Activated T-helper 2 cell treated with anti-CD3 and anti-CD28 coated beads, Interferon-gamma antibody, Interleukin-2, Interleukin-4, amounts not matched to agents 10 μg/mL and 5 μg/mL and 100 μg/mL, durations not matched to agents 14 hours and 24 hours and 36 hours (primary cell): ENCODE data around the gene CATSPER3. TPM values are rescaled to one million over a fixed set of nuclear protein-coding genes. Genes with fewer than 3 reads are reported as not detected.

Experiments used
- DNase-seq: peaks from one replicate; pipeline ENCODE4 v3.0.0; 2021; ENCODE audit warnings: low spot score
- H3K27ac Mint-ChIP-seq: one replicate; pipeline ENCODE4 v1.8.0; 2021; ENCODE audit warnings: mixed read lengths
- H3K27me3 Mint-ChIP-seq: one replicate; pipeline ENCODE4 v1.8.0; 2021; ENCODE audit warnings: low read depth, mixed read lengths
- H3K36me3 Mint-ChIP-seq: one replicate; pipeline ENCODE4 v1.8.0; 2021; ENCODE audit warnings: low read depth, mixed read lengths
- H3K4me1 Mint-ChIP-seq: one replicate; pipeline ENCODE4 v1.8.0; 2021; ENCODE audit warnings: low read depth, mixed read lengths
- H3K4me3 Mint-ChIP-seq: one replicate; pipeline ENCODE4 v1.8.0; 2021; ENCODE audit warnings: low read depth, mild to moderate bottlenecking, moderate library complexity, mixed read lengths
- H3K9me3 Mint-ChIP-seq: one replicate; pipeline ENCODE4 v1.8.0; 2021; ENCODE audit warnings: mixed read lengths
- intact Hi-C: fragments of 100-400 bp; cut with micrococcal nuclease; formaldehyde crosslinking; loops from one replicate; pipeline ENCODE4 v1.15.1; 2023
- total RNA-seq: library from RNA; stranded (reverse); gene quantifications from 2 replicates; pipeline ENCODE4 v1.2.3, GENCODE V29; 2022

Gene CATSPER3
- total RNA-seq, 1 donor from 2014 or later: 0.34 TPM

DNA sequence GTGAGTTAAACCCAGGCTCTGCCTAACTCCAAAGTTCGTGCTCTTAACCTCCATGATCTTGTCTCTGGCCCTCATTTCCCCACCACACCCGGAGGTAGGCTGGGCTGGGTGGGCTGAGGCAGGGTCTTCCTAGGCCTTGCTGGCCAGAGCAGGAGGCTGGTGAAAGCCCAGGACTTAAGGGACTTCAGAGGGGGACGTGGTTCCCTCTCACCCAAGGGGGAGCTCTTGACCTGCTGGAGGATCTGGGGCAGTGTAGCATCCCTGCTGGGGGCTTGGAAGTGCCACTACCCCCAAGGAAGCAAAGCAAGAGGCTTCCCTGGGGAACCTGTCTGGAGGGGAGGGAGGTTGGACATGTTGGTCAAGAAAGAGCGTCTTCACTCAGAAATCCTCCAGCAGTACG, 51.6 kb downstream of the CATSPER3 start:
- intact Hi-C loops: no loop called here
- Mint-ChIP-seq H3K36me3 (no peaks in the 10 kb centered on the region), H3K4me3 (no peak overlapping the region), H3K4me1 (no peaks in the 10 kb centered on the region), H3K9me3 (no peaks in the 10 kb centered on the region), H3K27me3 (peaks cover 20% of the 10 kb centered on the region), H3K27ac (no peak overlapping the region)
- no peak for DNase-seq

DNA sequence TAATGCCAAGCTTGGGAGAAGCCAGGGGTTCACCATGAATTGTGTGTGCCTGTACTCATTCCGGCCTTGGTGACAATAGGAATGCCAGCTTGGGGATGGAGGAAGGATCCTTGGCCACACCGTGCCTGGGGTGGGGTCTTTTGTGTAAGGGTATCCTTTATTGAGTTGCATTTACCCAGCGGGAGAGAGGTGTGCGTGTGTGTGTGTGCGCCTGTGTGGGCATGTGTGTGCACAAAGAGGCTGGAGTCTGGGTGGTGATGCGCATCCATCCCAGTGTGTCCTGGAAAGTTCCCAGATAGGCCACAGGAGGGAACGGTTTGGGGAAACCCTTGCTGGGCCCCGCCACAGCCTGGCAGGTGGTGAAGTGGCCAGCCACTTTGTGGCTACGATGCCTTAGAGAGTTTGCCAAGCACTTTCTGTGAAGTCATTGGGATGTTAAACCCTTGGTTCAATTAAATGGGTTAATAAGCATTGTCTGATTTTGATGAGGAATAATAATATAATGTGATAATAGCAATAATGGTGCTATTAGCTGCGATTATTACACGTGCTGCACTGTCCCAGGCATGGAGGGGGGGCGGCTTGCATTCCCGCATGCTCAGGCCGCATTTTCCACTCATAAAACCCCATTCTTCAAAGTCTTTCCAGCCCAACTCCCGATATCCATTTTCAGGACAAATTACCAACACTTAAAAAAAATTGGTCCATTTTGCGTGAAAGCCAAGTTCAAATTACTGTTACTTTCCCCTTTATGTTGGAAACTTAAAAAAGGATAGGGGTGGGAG, 52.6 kb downstream of the CATSPER3 start:
- no peak for DNase-seq
- intact Hi-C loops: no loop called here

DNA sequence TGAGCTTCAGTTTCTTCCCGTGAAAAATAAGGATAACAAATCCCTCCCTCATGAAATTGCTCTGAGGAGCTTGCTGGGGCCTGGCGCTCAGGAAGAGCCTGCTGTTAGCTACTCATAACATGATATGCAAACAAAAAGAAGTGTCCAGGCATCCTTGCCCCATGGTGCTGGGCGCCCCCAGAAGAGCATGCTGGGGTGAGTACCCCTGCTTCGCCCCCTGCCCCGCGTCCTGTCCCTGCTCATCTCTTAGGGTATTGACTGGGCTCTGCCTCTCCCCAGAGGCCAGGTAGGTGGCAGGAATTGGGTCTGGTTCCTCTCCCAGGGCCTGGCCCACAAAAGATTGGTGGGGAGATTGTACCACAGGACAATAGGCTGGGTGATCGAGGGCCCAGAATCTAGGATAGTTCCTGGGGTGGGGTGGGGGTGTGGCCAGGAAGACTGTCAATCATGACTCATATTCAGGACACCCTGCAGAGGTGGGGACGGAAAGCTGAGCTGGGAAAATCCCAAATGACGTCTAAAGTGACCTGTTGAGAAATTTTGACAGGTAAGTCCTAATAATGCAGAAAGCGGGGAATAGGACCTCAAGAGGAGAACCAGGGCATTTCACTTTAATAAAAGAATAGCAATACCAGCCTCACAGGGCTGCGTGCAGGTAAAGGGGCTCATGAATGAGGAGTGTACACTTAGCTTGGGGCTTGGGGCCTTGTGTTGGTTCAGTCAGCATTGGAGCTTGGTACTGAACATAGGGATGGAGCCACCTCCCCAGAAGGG, 57.4 kb downstream of the CATSPER3 start:
- Mint-ChIP-seq H3K27me3 (peaks cover 49% of the 10 kb centered on the region), H3K4me3 (no peak overlapping the region)
- intact Hi-C loops: loop anchor here (5.0 kb wide), 1 partner anchor 522 kb away; no protein-coding TSS in a partner anchor

More for the DNA sequence above, 52.6 kb downstream of the CATSPER3 start:
- H3K27ac Mint-ChIP-seq: no peak overlapping the region
- H3K4me1 Mint-ChIP-seq: no peaks in the 10 kb centered on the region
- H3K36me3 Mint-ChIP-seq: no peaks in the 10 kb centered on the region
- H3K9me3 Mint-ChIP-seq: no peaks in the 10 kb centered on the region
- H3K27me3 Mint-ChIP-seq: peaks cover 23% of the 10 kb centered on the region
- no peak overlapping the region for H3K4me3 Mint-ChIP-seq

DNA sequence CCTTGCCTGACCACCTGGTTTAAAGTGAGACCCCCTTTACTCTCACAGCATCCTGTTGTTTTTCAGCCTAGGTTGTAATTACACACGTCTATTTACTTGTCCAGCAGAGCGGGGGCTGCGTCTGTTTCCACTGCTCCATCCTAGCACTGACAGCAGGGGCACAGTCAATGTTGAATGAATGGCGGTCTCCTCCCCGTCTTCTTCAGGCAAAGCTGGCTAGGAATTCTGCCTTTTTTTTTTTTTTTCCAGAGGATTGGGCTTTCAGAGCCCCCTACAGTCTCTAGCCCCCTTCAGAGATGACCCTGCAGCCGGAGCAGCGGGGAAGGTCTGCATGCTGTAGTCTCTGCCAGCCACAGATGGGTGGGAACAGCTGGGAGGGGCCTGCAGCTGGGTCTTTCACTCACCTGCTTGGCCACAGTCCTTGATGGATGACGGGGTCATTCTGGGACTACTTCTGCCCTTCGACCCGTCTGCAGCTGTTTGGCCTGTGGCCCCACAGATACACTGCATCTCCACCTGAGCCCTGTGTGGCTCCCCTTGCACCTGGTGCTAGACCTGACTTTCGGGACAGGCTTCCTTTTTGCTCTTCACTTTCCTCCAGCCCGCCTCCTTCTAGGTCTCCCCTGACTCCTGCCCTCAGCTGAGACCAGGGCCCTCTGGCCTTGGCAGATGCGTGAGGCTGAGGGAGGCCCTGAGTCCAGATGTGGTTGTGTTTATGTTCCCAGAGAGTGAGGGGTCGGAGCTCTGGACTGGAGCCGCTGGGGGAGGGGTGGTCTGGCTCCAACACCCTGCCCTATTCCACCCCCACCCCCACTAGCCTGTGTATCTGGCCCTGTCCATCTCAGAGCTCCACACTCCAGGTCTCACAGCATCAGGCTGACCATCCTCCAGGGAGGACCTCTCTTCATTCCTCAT, 58.3 kb downstream of the CATSPER3 start:
- Mint-ChIP-seq H3K27ac (no peak overlapping the region), H3K9me3 (peaks cover 7% of the 10 kb centered on the region), H3K27me3 (peaks cover 53% of the 10 kb centered on the region), H3K36me3 (peaks cover 9% of the 10 kb centered on the region), H3K4me1 (peaks cover 10% of the 10 kb centered on the region), H3K4me3 (no peak overlapping the region)
- intact Hi-C loops: loop anchor here (2.0 to 5.0 kb wide), 2 partner anchors 15 to 521 kb away; no protein-coding TSS in a partner anchor
- DNase-seq: no peak

More for the DNA sequence above, 57.4 kb downstream of the CATSPER3 start:
- no peak for DNase-seq
- peaks cover 9% of the 10 kb centered on the region for H3K36me3 Mint-ChIP-seq
- peaks cover 5% of the 10 kb centered on the region for H3K4me1 Mint-ChIP-seq
- no peak overlapping the region for H3K27ac Mint-ChIP-seq
- peaks cover 7% of the 10 kb centered on the region for H3K9me3 Mint-ChIP-seq

DNA sequence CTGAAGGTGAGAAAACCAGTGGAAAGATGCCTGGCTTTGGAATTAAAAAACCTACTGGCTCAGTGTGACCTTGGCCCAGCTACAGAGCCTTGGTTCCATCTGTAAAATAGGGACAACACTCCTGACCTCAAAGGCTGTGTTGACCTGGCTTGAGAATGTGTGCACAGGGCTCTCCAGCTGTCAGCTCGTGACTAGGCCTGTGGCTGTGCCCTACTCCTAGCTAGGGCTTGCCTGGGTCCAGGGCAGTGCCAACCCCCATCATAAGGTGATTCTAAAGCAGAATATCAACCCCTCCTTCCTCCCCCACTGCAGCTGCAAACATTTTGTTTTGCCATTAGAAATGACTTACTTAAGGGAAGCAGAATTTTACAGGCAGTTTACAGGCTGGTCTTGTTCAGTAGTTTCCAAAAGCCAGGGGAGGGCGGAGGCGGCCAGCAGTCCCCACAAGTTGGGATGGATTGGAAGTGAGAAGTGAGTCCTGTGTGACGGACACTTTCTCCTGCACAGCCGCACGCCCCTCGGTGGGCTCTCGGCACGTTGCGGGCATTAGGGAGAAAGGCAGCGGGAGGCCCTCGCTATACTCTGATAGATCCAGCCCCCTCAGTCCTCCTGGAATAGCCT, 59.0 kb downstream of the CATSPER3 start:
- H3K9me3 Mint-ChIP-seq: peaks cover 7% of the 10 kb centered on the region
- H3K4me1 Mint-ChIP-seq: peaks cover 13% of the 10 kb centered on the region
- H3K27ac Mint-ChIP-seq: no peak overlapping the region
- peaks cover 9% of the 10 kb centered on the region for H3K36me3 Mint-ChIP-seq
- H3K4me3 Mint-ChIP-seq: no peak overlapping the region
- DNase-seq: no peak
- intact Hi-C loops: loop anchor here (2.0 to 5.0 kb wide), 2 partner anchors 14 to 521 kb away; no protein-coding TSS in a partner anchor
- peaks cover 53% of the 10 kb centered on the region for H3K27me3 Mint-ChIP-seq

DNA sequence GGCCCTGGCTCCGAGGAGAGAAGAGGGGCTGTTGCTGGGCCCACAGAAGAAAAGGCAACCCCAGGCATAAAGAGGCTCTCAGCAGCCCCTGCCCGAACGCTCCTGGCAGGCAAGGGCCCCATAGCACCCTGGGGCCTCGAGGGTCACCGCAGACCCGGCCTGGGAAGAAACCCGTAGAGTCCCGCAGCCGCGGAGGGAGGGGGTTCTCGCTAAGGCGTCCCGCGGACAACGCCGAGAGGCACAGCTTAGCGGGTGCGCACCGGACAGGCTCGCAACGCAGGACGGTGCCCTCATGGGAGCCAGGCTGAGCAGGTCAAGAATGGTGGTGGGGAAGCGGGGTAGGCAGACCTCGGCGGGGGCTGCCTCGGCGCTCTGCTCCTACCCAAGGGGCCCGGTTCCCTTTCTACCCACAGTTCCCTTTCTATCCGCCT, 59.6 kb downstream of the CATSPER3 start:
- no peak overlapping the region for H3K4me3 Mint-ChIP-seq
- H3K4me1 Mint-ChIP-seq: peaks cover 18% of the 10 kb centered on the region
- H3K27me3 Mint-ChIP-seq: peaks cover 58% of the 10 kb centered on the region
- peaks cover 7% of the 10 kb centered on the region for H3K9me3 Mint-ChIP-seq
- intact Hi-C loops: loop anchor here (2.0 to 5.0 kb wide), 2 partner anchors 14 to 520 kb away; no protein-coding TSS in a partner anchor
- DNase-seq: no peak
- no peak overlapping the region for H3K27ac Mint-ChIP-seq
- peaks cover 9% of the 10 kb centered on the region for H3K36me3 Mint-ChIP-seq

DNA sequence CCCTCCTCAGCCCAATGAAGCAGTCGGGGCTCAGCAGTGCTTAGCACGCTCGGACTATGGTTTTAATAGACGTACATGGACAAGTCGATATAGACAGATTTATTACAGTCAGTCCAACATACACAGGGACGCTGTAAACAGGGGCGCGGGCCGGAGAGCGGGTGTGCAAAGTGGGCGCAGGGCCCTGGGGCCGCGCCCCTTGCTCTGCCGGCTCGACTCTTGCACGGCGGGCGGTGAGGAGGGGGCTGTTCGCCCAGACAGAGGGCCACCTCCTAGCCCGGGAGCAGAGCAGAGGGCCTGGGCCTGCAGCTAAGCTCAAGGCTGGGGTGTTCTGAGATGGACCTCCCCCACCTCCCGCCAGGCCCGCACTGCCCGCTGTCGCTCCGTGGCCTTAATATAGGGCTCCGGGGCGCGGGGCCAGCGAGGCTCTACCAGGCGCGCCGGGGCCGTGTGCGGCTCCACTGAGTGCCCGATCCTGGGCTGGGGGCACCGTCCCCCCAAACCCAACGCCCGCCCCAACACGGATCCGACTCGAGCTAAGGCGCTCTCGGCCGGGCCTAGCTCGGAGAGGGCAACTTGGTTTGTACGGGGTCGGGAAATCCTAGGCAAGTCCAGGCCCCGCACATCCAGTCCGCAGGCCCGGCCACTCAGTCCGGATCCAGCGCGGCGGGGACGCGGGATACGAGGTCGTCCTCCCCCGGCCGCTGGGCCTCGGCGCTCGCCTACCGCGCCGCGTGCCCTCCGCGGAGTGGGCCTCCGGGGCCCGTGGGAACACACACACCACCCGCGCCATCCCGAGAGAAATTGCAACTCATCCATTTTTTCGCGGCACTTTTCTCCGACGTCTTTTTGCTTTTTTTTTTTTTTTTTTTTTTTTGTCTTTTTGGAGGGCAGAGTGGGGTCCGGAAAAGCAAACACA, 60.2 kb downstream of the CATSPER3 start:
- H3K4me3 Mint-ChIP-seq: no peak overlapping the region
- H3K27ac Mint-ChIP-seq: no peak overlapping the region
- peaks cover 7% of the 10 kb centered on the region for H3K9me3 Mint-ChIP-seq
- peaks cover 62% of the 10 kb centered on the region for H3K27me3 Mint-ChIP-seq
- no peak for DNase-seq
- H3K36me3 Mint-ChIP-seq: peaks cover 9% of the 10 kb centered on the region
- intact Hi-C loops: loop anchor here (2.0 to 5.0 kb wide), 2 partner anchors 13 to 519 kb away; no protein-coding TSS in a partner anchor
- peaks cover 21% of the 10 kb centered on the region for H3K4me1 Mint-ChIP-seq

DNA sequence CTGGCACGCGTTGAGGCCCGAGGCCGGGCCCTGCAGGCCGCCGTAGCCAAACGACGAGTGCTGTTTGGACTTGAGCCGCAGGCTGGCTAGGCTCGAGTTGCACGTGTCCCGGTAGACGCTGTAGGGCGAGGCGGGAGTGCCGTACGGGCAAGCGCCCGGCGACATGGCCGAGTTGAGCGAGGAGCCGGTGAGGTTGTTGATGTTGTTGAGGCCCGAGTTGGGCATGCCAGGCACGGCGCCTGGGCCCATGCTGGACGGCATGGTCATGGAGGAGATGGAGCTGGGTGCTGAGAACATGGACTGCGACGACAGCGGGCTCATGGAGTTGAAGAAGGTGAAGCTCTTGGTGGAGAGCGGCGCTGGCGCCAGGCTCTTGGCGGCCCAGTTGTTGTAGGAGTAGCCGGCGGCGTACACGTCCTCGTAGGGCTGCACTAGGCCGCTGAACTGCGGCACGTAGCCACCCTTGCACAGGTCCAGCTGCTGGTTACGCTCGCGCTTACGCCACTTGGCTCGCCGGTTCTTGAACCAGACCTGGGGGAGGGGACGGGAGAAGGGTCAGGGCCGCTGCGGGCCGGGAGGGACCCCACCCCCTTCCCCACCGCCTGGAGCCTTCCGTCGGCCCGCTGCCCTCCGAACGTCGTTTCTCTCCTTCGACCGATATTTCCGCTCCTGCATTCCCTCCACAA, 61.2 kb downstream of the CATSPER3 start:
- Mint-ChIP-seq H3K27me3 (peaks cover 63% of the 10 kb centered on the region), H3K4me3 (no peak overlapping the region), H3K9me3 (peaks cover 7% of the 10 kb centered on the region), H3K4me1 (peaks cover 24% of the 10 kb centered on the region), H3K36me3 (peaks cover 9% of the 10 kb centered on the region), H3K27ac (no peak overlapping the region)
- DNase-seq: no peak
- intact Hi-C loops: loop anchor here (5.0 kb wide), 1 partner anchor 518 kb away; no protein-coding TSS in a partner anchor

DNA sequence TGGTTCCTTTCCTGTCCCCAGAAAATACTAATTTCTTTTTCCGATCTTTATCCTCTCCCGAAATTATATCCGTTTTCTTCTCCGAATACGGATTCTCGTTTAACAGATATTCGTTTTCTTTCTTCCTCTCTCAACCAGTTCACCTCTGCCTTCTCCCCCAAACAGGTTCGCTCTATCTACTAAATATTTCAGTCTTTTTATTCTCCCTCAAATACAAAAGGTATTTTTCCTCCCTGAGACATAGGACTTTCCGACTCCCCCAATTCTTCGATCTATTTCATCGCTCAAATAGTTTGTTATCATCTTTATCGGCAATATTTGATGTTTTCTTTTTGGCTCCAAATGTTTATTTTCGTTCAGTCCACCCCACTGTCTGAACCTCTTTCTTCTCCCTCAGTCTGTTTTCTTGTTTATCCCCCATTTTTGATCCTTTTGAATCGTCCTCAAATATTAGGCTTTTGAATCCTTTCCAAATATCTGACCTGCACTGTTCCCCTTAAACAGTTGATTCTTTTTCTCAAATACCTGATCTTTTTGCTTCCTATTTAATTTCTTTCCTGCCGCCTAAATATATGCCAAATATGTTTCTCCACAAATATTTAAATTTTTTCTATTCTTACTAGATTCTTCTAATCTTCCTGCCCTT, 61.9 kb downstream of the CATSPER3 start:
- peaks cover 26% of the 10 kb centered on the region for H3K4me1 Mint-ChIP-seq
- no peak for DNase-seq
- peaks cover 65% of the 10 kb centered on the region for H3K27me3 Mint-ChIP-seq
- H3K9me3 Mint-ChIP-seq: peaks cover 7% of the 10 kb centered on the region
- intact Hi-C loops: loop anchor here (5.0 kb wide), 1 partner anchor 518 kb away; no protein-coding TSS in a partner anchor
- H3K27ac Mint-ChIP-seq: no peak overlapping the region
- H3K36me3 Mint-ChIP-seq: peaks cover 9% of the 10 kb centered on the region
- no peak overlapping the region for H3K4me3 Mint-ChIP-seq

DNA sequence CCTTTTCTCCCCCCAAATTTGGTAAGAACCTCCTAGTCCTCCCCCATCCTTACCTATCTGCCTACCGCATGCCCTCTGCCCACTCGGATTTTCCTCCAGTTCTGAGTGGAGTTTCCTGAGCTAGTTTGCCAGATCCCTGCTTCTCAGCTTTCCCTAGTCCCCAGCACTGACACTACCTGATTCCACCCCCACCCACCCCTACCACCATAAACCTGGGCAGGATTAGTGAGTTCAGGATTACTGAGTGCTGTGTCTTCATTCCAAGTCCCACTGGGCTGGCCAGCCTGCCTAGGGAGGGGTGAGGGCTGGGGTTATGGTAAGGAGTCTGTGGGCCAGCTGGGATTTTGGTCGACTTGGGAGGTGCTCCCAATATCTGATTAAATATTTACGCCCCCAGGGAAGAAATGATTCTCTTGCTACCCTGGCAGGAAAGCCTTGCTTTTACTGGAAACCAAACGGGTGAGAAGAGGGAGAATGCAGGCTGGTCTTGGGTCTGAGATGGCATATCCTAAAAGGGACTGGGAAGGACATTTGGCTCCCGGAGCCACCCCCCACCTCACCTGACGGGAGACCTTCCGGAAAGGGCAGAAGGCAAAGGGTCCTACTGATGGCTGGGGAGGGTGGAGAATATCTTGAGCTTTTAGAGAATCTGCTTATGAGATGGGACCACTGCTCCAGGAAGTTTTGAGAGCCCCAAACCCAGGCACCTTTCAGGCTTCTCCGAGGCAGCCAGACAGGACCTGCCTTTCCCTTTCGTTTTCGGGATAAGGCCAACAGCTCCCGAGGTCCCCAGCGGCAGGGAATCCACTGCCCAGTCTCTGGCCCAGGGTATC, 62.6 kb downstream of the CATSPER3 start:
- Mint-ChIP-seq H3K36me3 (peaks cover 9% of the 10 kb centered on the region), H3K27me3 (peaks cover 69% of the 10 kb centered on the region), H3K4me1 (peaks cover 28% of the 10 kb centered on the region), H3K9me3 (peaks cover 7% of the 10 kb centered on the region), H3K4me3 (peak overlapping the region; percentile 26), H3K27ac (no peak overlapping the region)
- intact Hi-C loops: no loop called here
- DNase-seq: no peak
